Left renal pelvis (tissue), 4 donors: ENCODE data around the gene EIPR1. TPM values are rescaled to one million over a fixed set of nuclear protein-coding genes. Genes with fewer than 3 reads are reported as not detected.

Experiments used
- DNase-seq, 4 donors: peaks; one replicate each; pipeline ENCODE4 v3.0.0-alpha.2; 2013; ENCODE audit warnings: low read depth in 4 of 4, low spot score in 3 of 4
- polyA plus RNA-seq, 4 donors: library from polyadenylated mRNA; unstranded; fragments of 120-200 nt; gene quantifications; one replicate each; pipeline ENCODE4 v1.2.1, GENCODE V29; 2013; ENCODE audit not compliant: insufficient read length in 4 of 4

EIPR1 gene
- polyA plus RNA-seq, 4 donors = 16.8 to 27.5 (median 22.7) TPM

DNA sequence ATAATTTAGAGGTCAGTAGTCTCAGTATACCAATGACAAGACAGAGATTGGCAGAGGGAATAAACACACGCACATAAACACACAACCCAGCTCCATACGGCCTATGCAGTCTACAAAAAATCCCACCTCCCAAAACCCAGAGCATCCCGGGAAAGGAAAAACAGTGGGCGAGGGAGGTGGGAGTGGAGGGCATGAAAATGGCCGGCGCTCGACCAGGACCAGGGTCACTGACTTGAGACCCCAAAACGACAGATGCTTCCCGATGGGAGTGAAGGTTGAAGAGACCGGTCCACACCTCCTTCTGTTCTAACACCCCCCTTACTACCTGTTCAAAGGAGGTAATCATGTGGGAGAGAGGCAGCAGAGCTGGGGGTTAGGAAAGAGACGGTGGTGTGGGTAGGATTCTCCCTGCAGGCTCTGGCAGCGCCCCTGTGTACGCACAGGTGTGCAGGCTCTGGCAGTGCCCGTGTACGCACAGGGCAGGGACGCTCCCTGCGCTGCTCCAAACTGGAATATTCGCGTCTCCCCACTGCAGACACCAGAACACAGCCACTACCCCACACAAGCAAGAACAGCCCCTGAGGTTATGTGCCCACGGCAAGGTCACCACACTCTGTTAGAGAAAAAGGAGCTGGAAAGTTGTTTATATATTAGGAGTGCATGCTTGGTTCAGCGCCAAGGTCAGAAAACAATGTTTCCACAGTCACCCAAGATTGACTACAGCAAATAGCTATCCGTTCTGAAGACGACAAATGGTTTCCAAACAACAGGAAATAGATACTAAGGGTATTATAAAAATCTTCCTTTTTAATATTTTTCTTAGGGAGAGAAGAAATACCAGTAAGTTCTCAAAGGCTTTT, 67.9 kb downstream of the EIPR1 start:
- DNase-seq = no peak

DNA sequence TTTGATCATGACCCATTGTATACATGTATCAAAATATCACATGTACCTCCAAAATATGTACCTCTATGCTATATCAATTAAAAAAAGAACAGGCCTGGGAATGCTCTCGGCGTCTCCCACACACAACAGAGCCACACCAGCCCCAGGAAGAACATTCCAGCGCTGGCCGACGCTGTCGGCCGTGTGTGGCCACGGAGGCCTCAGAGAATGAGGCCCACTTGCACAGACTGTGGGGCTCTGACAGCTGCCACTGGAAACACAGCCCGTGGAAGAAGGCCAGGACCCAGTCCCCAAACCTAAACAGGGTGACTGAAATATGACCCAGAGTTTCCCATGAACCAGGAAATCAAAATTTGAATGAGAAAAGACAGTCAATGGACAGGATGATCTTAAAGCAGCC, 69.7 kb downstream of the EIPR1 start:
- no peak for DNase-seq

DNA sequence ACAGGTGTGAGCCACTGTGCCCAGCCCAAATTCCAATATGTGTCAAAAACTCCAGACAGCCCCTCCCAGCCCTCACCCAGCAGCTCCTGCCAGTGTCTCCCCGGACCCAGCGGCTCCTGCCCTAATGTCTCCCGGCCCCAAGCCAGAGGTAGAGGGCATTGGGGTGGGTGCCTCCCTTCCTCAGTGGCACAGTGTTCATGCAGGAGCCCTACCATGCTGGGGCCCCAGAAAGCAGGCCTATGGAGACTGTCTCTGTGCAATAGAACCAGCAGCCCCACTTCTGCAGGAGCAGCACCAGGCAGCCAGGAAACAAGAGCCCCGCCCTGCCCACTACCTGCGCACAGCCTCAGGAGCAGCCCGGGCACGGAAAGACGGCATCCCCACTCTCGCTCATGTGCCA, 70.4 kb downstream of the EIPR1 start:
- no peak for DNase-seq

DNA sequence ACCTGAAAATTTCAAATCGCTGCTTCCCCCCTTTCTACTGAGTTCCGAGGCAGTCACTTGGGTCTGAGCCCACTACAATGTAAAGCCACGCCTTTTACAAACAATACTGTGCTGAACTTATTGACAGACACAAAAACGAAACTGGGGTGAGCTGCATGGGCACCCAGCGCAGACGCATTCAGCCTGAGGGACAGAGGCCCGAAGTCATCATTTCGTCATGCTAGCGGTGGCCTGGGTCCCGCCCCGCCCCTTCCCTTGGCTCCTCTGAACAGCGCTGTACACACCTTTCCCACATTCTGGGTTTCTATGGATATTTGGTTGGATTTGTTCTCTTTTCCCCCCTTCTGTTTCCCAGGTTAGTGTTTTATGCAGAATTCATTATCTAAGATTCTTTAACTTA, 71.7 kb downstream of the EIPR1 start:
- no peak for DNase-seq

DNA sequence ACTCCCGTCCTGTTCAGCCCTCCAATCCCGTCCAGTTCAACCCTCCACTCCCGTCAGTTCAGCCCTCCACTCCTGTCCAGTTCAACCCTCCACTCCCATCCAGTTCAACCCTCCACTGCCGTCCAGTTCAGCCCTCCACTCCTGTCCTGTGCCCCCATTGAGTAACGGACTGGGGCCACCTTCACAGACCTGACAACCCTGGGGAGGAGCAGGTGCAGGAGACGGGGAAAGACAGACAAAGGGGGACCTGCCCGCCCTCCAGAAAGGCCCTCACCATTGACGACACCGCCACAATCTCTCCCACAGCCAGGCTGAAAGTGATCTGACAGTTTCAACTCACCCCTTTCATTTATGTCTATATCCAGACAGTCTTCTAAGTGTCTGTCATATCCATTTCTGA, 72.2 kb downstream of the EIPR1 start:
- no peak for DNase-seq

DNA sequence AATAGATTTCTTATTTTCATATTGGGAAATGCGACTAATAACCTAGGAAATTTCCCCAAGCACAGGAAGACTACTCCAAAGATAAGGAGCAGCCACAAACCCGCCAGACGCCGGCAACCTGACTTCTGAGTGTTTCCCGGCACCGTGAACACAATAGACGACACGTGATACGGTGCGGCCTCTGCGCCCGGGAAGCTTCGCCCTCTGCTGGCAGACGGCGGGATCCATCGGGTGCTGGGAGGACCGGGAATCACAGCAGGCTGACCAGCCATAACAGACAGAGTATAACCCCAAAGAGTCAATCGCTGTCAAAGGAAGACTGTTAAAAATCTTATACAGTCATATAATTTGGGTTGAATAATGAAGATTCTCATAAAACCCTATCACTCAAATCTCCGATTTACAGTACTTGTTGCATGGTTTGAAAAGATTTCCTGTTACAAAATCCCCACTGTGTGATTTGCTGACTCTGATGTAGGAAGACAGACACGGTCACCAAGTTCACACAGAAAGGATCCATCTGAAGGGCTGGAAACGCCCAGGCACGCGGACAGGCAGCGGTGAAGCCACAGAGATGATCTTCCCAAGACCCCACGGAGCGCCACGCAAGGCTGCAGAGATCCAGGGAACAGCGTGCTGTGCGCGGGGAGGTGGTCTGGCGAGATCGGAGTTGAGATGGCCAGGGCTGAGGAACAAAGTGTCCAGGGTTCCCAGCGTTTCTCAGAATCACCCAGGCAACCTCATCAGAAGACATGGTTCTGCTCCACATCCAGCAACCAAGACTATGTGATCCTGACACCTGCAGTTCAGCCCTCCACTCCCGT, 73.8 kb downstream of the EIPR1 start:
- DNase-seq = peak; percentile 64 to 69 (median 66)

DNA sequence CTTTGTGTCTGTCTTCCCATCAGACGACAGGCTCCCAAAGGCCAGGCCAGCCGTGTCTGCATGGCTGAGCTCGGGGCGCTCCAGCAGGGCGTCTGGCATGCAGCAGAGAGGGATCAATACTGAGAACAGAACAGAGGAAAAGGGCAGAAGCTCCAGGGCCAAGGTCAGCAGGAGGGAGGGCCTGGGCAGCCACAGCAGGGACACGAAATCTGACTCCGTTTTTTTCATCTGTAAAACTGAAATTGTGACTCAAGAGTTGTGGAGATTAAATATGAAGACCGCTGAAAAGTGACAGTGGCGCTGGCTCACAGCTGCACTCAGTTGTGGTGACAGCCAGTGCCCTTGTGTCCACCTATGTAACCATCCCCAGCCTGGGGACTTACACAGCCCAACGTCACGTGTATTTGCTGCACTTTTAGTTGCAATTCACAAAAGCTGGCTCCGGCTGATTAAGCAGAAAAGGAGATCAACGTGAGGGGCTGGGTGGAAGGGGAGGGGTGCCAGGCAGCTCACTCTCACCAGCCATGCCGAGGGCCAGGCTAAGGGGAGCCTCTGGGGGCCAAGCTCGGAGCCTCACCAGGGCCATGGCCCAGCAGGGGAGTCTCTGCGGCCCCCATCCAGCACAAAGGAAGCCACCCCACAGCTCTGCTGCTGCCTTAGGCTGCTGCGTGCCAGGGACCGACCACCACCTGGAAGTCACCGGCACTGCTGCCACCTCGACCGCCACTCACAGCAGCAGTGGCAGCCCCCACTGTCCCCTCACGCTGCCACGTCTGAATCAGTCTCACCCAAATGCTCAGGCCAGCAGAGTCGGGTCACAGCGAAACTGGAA, 74.7 kb downstream of the EIPR1 start:
- DNase-seq = no peak

DNA sequence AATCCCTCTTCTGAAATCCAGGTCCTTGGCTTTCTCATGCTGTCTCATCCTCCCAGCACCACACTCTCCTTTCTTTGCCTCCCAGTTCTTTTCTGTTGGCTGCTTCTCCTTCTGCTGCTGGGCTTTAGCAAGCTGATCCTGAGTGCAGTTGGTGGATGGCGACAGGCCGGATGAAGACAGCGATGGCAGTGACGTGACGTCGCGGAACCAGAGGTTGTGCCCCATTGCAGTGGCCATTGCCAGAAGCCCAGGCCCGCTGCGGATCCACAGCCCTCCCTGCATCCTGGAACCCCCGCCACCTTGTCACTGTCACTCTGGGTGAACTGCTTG, 75.2 kb downstream of the EIPR1 start:
- DNase-seq = no peak

DNA sequence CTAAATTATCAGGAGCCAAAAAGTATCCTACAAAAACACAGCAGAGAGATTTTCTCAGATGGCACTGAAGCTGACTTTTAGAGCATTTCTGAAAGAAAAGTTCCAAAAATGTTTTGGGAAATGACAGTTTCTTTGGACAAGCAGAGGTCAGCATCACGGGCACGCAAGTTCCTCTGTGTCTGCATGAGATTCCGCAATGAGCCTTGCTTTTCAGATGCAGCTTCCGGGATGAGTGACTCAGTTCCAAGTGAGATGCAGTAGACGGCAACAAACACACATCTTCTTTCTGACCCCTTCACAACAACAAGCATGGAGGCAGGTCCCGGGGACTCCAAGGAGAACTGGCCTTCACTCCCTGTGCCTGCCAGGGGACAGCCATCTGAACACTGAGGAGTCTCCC, 76.6 kb downstream of the EIPR1 start:
- DNase-seq = no peak

DNA sequence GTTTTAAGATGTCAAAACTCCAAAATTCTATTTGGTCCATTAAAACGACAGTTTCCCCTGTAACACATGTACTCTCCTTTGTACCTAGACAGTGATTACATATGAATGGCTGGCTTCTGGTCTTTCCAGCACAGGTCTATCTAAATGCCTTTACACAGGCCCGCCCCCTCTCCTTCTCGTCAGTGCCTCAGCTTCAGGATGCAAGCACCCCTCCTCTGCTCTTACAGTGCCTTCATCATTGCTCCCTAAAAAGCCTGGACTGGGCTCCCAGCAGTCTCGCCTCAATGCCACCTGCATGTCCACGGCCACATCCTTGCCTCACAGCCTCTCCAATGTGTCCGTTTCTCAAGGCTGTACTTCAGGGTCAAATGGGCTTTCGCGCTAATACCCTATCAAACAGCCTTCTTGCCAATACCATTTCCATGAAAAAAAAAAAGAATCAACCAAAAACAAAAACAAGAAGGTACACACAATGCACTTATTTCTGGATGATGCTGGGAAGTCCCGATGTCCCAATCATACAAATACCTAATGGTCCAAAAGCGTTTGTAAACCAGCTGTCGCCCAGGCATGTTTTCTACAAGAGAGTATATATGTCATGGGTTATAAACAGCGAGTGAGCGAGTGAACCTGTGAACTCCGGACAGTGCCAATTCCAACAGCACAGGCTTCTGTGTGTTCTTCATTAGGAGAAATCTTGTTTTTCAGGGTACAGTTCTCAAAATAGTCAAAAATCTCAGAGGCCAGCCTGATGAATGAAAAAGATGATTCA, 77.2 kb downstream of the EIPR1 start:
- DNase-seq = no peak

DNA sequence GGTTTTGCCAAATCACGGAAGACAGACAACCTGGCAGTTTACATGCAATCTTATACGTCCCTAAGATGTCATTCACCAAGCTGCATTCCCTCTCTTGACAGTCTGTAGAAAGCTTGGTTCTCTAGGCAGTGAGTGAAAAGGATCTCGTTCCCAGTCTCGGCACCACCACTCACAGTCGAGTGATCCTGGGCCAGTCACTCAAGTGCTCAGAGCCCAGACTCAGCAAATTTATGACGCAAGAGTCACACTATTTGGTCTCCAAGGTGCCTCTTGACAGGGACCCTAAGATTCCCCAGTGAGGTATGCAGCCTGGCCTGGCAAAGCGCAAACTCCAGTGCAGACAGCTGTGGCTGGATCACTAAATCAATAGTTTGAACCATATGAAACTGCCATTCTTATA, 77.9 kb downstream of the EIPR1 start:
- no peak for DNase-seq

DNA sequence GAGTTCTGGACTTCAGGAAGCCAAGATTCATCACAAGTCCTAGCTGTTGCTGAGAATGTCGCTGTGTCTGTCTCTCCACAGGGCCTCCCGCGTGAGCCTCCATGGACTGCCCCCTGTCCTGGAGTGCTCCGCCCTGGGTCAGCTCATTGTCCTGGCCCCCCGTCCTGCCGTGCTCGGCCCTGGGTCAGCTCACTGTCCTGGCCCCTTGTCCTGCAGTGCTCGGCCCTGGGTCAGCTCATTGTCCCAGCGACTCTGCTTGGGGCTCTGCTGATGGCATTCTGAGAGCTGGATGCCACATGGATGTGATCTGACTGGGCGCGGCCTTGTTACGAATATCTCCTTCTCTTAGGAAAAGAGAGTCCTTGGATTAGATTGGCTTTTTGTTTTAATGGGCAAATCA, 78.5 kb downstream of the EIPR1 start:
- no peak for DNase-seq

DNA sequence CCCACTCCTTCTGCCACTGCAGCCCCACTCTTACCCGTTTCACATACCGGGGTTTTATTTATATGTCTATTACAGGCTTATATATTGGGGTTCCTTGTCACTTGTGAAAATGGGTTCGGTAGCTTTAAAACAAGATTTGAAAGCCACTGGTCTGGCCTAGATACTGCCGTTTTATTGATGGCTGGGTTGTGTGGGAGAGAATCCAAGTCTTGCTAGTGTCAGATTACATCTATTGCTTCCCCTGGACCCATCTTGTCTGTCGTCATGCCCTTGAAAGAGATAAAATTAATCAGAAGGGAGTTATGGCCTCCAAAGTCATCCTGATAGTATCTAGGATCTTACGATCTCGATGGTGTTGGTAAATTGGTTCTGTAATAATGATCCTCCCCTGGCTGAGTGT, 79.4 kb downstream of the EIPR1 start:
- DNase-seq = no peak

DNA sequence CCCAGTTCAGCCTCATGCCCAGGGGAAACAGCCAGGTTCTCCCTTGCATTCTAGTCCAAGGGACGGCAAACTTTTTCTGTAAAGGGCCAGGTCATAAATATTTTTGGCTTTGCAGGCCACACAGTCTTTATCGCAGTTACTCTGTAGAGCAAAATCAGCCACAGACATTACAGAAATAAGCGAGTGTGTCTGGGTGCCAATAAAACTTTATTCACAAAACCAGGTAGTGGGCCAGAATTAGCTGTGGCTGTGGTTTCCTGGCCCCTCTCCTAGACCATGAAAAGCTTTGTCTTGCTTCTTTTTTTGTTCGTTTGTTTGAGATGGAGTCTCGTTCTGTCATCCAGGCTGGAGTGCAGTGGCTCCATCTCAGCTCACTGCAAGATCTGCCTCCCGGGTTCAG, 80.1 kb downstream of the EIPR1 start:
- DNase-seq = no peak

DNA sequence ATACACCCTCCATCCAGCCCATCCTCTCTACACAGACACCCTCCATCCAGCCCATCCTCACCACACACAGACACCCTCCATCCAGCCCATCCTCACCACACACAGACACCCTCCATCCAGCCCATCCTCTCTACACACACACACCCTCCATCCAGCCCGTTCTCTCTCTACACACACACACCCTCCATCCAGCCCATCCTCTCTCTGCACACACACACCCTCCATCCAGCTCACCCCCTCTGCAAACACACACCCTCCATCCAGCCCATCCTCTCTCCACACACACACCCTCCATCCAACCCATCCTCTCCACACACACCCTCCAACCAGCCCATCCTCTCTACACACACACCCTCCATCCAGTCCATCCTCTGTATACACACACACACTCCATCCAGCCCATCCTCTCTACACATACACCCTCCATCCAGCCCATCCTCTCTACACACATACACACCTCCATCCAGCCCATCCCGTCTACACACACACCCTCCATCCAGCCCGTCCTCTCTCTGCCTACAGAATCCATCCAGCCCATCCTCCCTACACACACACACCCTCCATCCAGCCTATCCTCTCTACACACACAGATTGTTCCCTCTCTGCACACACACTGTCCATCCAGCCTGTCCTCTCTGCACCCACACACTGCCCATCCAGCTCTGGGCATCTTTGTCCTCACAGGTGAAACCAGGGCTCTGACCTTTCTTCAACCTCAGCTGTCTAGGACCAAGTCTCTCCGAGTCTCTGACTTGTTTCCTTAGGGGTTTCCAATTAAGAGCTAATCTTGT, 81.2 kb downstream of the EIPR1 start:
- no peak for DNase-seq

DNA sequence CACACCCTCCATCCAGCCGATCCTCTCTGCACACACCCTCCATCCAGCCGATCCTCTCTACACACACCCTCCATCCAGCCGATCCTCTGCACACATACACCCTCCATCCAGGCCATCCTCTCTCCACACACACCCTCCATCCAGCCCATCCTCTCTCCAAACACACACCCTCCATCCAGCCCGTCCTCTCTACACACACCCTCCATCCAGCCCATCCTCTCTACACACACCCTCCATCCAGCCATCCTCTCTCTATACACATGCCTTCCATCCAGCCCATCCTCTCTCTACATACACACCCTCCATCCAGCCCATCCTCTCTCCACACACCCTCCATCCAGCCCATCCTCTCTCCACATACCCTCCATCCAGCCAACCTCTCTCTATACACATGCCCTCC, 83.1 kb downstream of the EIPR1 start:
- DNase-seq = no peak

DNA sequence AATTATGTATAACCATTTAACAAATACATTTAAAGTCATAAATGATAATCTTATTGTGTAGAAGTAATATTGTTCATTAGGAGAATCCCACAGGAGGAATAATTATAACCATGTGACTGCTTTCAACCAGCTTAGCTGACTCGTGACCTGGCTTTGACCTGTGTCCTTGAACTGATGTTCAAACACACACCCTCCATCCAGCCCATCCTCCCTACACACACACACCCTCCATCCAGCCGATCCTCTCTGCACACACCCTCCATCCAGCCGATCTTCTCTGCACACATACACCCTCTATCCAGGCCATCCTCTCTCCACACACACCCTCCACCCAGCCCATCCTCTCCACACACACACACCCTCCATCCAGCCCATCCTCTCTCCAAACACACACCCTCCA, 83.5 kb downstream of the EIPR1 start:
- DNase-seq = no peak

DNA sequence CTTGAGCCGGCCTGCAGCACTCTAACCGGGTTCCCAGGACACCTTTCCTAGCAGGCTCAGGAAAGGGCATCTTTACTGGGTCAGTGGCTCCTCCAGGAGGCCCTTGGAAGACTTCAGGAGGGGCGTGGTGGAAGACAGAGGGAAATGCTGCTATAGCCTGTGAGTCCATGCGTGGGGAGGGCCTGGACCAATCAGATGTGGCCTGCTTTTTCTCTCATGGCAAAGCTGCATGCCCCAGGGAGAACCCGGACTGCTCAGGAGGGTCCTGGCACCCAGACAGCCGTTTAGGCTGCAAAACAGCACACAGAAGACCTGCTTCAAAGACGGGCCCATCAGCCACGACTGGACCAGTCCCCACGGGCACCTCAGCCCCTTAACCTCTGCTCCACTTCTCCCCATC, 84.4 kb downstream of the EIPR1 start:
- no peak for DNase-seq

DNA sequence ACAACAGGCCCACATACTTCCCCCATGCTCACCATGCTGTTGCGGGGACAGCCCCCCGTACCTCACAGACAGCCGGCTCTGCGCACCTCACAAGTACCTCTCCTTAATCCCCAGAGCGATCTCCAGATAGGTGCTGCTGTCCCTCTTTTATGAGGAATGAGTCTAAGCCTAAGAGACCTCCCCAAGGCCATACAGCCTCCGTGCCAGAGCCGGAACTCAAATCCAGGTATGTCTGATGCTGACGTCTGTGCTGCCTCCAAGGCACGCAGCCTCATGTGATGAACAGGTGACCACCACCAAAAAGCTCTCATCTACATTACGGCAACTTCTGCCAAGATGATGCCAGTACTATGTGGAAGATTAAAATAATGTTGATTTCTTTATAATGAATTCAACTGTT, 85.2 kb downstream of the EIPR1 start:
- DNase-seq = no peak

DNA sequence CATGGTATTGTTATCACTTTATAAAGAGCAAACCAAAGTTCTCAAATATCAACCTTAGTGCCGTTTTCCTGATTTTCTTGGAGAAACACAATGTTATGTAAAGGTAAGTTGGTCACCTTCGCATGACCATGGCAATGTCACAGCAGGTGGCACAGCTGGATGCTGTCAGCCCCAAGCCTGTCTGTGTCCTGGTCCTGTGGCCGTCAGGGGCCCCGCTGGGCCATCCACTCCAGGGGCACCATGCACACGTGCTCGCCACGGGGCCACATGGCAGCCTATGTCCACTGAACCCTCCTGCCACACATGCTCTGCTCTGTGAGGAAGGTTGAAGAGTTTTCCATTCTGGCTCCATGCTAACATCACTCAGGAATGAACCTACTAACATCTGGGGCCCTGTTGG, 85.9 kb downstream of the EIPR1 start:
- no peak for DNase-seq
